GM21515 (cell line): ENCODE measurements around the gene CCDC175.

Source experiments
- ATAC-seq: cut with Tn5 transposase; IDR thresholded peaks from one replicate; pipeline ENCODE4 v1.9.1; 2021; ENCODE audit not compliant: unreplicated experiment

Gene CCDC175

DNA sequence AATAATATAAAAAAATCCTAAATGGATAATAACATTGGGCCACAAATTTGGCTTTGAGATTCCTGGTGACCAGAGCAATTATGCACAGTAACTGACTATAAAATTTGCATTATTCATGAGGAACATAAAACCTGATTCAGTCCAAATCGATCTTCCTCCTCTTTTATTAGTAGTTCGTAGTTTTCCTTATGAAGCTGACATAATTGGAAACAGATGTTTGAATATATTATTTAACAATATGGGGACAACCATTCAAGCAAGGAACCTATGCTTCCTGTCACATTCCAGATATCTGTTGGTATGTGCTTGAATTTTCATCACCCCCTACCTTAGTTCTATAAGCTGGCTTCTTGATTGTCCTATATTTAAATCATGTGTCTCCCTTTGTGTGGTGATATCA lies 34.9 kb downstream of the CCDC175 start:
- ATAC-seq: no peak

DNA sequence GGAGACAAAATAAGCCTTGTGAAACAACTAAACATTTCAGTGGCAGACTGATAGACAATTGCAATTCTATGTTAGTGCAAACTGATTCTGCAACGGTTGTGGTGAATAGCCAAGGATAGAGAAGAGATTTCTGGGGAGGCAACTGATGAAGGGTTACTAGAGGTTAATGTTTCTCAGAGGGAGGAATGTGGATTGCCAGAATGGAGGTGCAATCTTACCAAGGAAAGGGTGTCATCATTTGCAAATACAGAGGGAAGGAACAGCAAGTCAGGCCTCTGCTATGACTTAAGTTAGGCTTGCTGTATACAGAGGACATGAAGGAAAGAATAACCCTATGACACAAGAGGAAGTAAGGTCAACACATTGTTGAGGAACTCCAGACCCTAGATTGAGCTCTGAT lies 35.8 kb downstream of the CCDC175 start:
- ATAC-seq: no peak

DNA sequence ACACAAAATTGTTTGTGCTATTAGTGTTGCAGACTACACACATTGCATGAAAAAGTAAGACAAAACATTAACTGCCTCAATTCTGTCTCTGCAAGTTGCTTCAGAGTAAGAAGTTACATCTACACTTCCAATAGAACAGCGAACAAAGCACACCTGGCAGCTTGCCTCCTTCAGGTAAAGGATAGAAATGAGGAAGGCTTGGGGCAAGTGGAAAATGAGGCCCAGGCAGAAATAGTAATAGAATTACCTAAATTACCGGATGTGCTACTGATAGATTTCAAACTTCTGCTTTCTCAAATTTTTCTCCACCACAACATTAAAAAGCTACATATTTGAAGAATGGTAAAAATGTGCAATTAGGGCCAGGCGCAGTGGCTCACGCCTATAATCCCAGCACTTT lies 37.7 kb downstream of the CCDC175 start:
- no peak for ATAC-seq

DNA sequence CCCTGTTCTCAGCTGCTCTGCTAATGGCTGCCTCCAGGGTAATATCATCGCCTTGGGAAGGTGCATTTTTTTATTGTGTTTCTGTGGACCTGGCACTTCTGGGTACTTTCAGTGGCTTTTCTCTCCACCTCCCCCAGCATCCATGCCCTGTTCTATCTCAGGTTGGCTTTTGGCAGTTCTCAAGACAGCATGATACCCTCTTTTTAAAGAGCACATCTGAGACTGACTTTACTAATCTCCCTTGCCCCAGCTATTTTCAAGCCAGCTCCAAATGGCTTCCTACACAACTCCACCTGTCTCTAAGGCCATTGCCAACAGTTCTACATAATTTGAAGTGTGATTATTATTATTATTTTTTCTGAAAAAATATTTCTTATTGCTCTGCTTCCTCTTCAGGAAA lies 39.1 kb downstream of the CCDC175 start:
- no peak for ATAC-seq

DNA sequence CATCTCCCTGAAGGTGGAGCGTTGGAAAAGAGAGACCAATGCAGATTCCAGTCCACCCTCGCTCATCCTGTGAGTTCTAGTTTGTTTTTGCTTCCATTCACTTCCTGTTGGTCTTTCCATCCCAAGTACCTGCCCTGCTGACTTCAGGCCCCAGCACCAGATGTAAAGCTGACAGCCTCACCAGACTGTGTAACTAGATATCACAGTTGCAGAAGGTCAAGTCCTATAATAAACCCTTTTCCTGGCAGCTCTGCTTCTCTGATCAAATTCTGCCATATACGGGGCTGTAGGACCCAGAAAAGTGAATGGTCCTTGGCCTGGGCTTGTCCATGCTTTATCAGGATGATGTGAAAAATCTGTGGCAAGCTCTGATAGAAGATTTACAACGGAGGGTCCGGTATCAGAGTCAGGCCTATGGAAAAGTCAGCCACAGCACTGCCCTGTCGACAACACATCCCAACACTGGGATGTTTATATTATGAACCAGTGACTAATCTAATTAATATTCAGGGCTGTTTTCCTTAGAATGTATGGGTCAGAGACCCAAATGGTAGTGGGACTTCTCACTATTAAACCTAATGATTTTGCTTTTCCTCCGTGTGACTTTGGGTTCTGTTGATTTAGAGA lies 42.1 kb downstream of the CCDC175 start:
- no peak for ATAC-seq

DNA sequence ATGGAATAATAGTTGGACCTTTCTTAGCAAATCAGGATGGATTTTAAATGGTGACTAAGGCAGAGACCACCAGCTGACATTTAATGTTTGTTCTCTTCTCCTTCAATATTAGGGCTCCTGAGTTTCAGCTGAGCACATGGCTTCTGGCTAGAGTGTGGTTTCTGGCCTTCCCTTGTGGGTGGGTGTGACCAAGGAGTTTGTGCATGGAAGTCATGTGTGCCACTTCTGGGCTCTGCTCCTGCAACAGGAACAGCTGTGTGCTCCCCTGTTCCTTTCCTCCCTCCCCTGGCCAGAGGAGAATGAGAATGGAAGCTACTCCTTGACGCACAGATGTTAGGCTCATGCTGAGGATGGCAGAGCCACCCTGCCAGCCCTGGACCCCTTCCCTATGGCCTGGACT lies 44.2 kb downstream of the CCDC175 start:
- no peak for ATAC-seq

DNA sequence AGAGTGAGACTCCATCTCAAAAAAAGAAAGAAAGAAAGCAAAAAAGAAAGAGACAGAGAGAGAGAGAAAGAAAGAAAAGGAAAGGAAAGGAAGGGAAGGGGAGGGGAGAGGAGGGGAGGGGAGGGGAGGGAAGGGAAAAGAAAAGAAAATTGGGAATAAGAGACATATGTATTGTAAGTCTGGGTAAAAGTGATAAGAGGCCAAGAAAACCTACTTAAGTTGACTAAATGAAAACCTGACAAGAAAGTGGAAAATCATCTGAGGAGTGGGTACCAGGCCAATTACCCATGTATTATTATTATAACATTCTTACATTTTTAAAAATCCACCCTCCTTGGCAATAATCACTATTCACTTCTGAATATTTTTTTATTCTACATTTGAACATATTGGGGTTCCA lies 46.3 kb downstream of the CCDC175 start:
- no peak for ATAC-seq

DNA sequence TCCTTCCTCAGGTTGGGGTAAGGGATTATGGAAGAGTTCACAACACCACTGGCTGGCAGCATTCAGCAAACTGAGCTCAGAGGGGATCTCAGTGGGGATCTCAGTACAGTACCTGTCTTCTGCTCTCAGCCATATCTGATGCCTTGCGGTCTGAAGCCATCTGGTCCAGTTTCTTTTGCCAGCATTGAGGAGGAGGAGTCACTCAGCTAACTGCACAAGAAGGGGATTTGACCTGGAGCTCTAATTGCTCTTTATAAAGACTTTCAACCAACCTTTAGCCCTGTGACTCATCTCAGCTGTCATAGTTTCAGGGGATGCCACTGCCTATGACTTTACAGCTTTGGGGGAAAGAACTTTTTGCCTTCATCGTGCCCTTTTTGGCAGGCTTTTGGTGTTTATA lies 47.4 kb downstream of the CCDC175 start:
- ATAC-seq: no peak

DNA sequence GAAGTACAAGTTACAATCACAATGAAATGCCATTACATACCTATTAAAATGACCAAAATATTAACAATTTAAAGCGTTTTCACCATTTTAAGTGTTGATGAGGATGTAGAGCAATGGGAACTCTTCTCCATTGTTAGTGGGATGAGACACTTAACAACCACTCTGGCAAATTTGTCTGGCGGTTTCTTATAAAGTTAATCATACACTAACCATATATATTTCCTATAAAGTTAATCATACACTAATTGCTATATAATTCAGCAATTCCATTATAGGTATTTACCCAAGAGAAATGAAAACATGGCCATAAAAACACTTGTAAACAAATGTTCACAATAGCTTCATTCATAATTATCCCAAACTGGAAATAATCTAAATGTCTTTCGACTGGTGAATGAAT lies 56.4 kb downstream of the CCDC175 start:
- no peak for ATAC-seq

DNA sequence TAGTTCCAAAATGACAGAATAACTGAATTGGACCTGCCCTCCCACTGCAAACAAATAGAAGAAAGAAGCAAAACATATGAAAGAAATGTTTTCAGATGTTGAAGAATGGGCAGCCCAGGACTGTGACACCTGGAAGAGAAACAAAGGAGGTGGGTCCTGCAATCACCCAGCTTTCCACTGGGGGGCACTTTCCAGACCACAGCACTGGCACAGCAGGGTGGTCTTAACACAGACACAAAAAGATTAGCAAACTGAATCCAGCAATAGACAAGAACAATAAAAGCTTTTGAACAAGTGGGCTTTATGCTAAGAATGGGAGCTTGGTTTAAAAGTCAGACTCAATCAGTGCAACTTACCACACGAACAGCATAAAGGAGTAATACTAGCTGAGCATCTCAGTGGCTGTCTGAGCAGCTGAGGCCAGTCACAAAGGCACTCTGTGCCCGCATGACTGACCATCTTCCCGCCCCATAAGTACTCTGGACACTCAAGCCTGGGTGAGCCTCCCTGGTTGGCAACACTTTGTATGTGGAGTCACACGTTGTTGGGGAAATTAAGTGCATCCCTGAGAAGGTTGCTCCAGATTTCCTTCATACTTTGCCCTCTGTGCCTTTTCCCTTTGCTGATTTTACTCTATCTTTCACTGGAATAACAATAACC lies 64.6 kb downstream of the CCDC175 start:
- no peak for ATAC-seq

DNA sequence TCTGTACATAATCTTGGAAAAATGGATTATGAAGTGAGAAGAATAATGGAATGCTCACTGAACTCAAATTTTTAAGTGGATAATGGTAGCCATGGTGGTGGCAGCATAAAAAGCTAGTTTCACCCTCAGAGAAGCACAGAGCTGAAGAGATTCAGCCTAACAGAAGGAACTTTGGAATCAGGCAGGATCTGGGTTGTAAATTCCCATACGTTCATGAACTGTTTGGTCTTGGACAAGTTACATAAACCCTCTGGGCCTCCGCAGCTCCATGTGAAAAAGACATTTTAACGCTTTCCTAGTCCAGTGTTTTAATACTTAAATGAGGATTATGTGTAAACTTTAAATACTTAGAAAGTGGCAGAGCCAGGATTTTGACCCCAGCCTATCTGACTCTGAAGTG lies 65.6 kb downstream of the CCDC175 start:
- ATAC-seq: no peak

DNA sequence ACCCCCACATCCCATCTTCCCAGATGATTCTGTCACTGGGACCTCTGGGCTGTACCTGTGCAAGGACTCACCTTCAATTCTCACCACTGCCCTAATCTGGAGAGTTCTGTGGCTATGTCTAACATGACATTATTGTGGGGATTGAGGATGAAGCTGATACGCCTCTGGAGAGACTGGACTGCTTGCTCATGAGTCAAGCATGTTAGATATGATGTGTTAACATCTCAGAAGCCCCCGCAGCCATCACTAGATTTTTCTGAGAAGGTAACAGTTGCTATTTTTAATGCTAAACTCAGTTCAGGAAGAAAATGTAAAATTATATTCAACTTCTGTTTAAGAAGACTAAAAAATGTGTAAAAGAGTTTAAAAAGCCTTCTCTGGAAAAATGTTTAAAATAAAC lies 66.6 kb downstream of the CCDC175 start:
- no peak for ATAC-seq

DNA sequence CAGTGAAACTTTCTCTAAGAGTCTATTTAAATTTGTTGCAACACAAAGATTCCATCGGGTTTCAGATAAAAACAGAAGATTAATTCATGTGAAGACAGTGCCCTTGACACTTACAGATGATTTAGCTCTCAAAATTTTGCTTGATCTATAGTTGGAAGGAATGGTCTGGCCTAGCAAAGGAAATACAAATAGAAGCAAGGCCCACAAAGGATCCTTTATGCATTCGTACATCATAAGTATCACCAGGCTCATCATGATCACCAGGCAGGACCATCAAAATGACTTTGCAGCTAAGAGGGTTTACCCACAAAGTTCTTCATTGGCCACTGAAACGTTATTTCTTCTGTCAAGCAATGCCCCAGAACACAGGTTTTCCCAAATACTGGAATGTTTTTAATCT lies 67.5 kb downstream of the CCDC175 start:
- no peak for ATAC-seq

DNA sequence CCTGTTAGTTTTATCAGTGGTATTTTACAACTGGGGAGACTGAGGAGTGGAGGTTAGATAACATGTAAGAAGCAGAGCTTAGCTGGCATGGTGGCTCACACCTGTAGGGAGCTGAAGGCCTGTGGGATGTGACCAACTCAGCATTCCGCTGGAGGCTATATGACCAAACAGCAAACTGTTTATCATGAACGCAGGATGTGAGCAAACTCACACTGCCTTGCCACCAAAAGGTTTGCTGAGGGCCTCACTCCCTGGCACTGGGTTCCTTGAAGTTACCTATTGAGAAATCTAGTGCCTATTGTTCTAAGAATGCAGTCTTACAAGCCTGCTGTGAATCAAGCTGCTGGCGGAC lies 68.9 kb downstream of the CCDC175 start:
- ATAC-seq: peak; percentile 17

DNA sequence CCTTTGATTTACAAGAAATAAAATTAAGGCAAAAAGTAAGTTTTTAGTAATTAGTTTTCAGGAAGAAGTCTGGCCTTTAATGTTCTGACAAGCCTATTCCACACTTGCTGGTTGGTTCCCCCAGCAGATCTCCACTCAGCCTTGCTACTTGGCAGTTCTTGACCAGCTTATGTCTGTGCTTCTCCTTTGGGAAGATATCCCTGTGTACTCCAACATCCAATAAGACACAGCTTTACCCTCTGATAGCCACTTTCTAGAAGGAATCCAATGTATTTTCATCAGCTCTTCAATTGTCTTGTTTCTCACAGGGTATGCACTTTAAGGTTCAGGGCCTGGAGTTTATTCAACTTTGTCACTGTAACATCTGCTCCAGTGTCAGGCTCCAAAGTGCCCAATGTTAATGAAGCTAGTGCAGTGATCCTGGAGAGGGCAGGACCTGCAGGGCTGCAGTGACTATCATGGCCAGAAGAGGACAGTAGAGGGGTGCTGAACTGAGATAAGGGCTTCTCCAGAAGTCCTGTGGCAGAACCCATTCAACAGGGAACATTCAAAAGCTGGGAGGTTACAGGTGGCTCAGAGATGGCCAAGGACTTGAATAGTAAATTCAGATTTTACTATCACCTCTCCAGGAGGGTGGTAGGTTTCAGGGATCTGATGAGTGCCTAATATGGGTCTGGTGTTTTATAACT lies 69.4 kb downstream of the CCDC175 start:
- ATAC-seq: peak; percentile 88

DNA sequence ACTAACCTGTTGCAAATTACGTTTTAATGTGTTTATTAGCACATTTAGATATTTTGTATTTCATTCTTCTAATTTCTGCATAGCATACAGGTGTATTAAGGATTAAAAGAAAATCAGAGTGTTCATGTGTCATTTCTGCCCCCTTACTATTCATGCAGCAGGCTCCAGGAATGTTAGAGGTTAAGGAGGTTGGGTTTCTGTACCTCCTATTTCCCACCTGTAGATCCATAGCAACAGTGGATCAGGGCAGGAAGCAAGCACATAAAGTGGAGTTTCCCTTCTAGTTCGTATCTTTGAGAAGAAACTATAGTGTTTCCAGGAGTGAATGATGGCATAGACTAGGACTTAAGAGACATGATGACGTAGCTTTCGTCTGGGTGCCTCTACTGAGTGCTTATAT lies 73.4 kb downstream of the CCDC175 start:
- no peak for ATAC-seq

DNA sequence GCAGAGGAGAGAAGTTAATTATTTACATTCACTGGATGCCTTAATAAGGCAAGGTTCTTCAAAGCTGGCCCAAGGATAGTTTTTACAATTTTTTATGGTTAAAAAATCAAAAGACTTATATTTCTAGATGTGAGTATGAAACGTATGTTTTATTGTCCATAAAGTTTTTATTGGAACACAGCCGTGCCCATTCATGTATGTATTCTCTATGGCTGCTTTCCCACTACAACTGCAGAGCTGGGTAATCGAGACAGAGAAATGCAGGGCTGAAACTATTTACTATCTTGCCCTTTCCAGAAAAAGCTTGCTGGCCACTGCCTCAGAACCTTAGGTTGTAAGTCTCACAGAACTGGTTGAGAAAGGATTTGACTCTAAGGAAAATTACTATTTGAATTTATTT lies 75.9 kb downstream of the CCDC175 start:
- ATAC-seq: no peak

DNA sequence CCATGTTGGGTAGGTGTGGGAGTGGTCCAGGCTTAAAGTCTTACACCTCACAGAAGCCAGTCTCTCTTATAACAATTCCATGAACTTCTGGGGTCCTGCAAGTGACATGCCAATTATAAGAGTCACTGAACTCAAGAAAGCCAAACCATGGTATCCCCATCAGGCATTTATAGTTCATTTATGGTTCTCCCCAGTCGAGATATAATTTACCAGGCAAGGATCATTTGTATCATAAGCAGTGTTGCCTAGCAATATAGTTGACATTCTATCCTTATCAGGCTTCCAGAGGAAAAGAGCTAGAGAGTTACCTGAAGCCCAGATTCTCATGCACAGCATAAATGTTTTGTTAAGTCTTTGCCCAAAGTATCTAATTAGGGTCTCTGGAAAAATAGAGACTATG lies 84.2 kb downstream of the CCDC175 start:
- no peak for ATAC-seq

DNA sequence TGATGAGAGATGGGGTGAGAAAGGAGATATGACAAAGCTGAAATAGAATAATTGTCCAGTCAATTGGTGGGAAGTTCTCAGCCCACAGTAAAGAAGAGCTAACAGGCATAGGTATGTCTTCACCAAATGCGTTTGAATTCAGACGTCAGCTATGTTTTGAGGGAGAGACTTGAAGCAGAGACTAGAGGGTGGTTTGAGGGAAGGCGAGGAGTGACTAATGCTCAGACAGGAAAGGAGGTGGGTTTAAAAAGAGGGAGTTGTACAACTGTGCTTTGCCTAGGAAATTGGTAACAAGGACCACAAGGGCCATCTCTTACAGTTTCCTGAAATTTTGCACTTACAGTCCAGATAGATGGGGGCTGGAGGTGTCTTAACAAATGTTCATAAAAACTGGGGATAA lies 85.9 kb downstream of the CCDC175 start:
- no peak for ATAC-seq

DNA sequence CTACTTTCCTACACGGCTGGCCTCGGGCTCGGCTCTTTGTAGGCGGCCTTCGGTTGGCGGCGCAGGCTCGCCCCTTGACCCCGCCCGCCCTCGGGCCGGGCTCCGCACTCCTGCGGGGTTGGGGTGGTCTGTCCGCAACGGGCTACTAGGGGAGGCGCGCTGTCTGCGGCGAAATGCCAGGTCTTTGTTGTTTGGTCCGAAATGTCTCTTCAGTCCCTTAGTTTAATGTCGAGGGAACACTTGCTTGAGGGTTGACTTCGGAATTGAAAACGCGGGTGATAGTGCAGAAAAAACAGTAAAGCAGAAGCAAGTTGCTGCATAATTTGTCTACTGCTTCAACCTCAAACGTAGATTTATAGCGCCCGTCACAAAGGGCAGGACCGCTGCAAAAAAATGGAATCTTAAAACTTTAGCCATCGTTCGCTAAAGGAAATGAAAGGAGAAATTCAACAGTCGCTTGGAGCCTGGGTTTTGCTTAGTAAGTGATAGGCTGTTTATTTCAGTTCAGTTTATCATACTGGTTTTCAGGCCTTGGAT lies 91.9 kb downstream of the CCDC175 start:
- peak; percentile 51 for ATAC-seq

DNA sequence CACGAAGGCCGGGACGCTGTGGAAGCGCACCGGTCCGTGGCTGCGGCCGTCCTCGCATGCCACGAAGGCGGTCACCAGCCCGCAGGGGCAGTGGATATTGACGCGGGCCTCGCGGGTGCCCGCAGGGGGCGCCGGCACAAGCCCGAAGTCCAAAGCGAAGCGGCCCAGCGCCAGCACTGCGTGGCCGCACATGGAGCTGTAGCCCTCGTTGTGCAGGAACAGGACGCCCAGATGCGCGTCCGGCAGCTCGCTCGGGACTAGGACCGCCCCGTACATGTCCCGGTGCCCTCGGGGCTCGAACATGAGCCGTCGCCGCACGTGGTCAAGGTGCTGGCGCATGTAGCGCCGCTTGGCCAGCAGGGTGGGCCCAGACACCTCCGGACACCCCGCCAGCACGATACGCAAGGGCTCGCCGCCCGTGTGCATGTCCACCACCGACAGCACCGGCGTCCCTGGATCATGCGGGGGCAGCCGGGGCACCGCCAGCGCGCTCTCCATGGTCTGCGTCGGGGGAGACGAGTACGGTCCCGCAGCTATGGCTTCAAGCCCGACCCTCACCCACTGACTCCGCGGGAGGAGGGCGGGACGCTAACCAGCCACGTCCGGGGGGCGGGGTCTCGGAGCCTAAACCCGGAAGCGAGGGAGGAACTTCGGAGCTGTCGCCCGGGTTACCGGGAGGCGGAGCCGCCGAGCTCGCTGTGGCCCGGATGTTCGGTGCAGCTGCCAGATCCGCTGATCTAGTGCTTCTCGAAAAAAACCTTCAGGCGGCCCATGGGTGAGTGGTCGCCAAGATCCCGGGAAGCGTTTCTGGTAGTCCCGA lies 92.6 kb downstream of the CCDC175 start, which contains the start of the genes JKAMP and L3HYPDH:
JKAMP (plus strand) TSS at position 699 of the 820 bp plus-strand sequence; CDS start at position 772, 73 bp downstream.
L3HYPDH (minus strand) TSS at position 590 of the 820 bp plus-strand sequence; CDS start at position 498, 92 bp downstream.
- ATAC-seq: peak; percentile 88
